NCI-H2171 (cell line): Measurements from ENCODE around the gene SIDT1.

ENCODE experiments used
- DNase-seq: peaks from one replicate; lab custom pipeline; 2025; lab: John Stamatoyannopoulos, UW

The SIDT1 gene

DNA sequence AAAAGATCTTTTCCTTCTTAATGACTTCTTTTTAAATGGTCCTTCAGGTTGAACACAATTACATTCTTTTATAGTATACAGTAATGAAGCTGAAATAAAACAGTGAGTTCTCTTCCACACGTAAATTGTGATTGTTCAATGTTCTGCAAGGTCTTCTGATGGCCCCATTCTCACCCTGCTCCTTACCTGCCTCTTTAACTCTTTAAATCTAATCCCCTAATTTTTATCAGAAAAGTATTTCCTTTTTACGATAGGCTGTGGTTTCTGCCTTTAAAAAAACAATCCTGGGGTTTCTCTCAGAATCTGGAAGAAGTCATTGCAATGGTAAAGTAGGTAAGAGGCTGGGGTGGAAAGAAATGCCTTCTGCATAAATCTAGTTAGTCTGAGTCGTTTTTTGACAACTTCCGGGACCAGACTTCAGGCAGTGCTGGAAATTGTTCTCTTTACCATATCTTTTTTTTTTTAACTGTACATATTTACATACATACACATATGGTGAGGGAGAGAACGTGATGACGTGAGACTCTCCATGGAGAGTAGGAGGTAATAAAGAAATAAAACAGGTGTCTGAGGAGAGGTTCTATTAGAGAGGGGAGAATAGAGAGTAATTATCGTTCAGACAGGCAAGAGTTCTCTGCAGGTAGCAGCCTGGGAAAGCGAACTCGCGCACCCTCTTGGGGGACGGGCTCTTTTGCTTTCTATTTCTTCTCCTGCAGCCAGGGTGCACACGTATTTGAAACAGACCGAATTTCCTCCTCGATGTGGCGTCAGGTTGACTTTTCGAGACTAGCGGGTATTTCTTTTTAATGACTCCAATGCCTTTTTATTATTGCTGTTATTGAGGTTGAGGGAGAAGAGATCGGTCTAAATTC is at the start of gene SIDT1:
Gene SIDT1 (plus strand): TSS at position 730 of the 872 bp plus-strand sequence. CDS start 467 bp downstream, outside the sequence.
- DNase-seq, result peak; percentile 30

DNA sequence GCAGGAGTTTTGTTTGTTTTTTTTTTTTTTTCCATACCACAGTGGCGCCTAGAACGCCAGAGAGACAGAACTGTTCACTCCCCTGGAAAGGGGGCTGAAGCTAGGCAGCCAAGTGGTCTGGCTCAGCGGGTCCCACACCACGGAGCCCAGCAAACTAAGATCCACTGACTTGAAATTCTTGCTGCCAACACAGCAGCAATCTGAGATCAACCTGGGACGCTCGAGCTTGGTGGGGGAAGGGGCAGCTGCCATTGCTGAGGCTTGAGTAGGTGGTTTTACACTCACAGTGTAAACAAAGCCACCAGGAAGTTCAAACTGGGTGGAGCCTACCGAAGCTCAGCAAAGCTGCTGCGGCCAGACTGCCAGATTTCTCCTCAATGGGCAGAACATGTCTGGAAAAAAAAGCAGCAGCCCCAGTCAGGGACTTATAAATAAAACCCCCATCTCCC is 47.2 kb upstream of the SIDT1 start:
- DNase-seq, result no peak

GRCh38 chr3:113495035-113495434 is 37.3 kb upstream of the SIDT1 start:
- no peak for DNase-seq

DNA sequence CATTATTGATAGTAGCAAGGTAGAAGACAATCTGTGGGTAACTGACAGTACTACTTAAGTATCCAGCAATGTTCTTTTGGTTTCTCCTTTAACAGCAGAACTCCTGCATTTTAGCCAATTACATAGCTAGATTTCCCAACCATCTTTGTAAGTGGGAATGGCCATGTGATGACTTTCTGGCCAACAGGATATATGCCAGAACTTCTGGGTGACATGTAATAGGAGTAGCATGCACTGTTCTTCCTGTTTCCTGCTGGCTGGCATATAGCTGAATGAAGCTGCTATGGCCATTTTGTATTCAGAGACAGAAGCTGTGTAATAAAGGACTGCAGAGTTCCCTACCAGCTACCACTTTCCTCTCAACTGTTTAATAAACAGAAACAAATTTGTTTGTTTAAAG is 35.4 kb upstream of the SIDT1 start:
- DNase-seq, result no peak

- no peak for DNase-seq
Observed at GRCh38 chr3:113498221-113499005, 33.9 kb upstream of the SIDT1 start.

DNA sequence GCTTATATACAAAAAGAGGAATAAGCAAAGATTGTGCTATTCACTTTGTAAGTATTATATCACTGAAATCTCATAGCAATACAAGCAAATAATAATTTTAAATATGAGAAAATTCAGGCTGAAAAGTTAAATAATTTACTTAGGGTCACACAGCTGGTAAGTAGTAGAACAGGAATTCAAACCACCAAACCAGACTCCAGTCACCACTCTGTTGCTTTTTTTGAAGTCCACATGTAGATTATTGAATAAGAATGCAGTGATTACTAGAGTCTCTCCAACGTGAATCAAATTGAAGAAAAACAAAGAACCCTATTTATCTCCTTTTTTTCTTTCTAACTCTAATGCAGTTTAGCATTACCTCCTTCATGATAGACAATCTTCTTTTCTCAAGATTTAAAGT is 33.3 kb upstream of the SIDT1 start:
- DNase-seq, result no peak

DNA sequence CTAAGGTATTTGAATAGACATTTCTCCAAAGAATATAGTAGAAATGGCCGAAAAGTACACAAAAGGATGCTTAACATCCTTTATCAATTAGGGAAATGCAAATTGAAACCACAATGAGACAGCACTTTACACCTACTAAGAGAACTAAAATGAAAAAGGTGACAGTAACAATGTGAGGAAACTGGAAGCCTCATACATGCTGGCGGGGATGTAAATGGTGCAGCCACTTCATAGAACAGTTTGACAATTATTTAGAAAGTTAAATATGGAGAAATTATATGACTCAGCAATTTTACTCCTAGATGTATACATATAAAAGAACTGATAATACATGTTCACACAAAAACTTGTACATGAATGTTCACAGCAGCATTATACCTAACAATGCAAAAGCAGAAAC is 30.8 kb upstream of the SIDT1 start:
- no peak for DNase-seq

DNA sequence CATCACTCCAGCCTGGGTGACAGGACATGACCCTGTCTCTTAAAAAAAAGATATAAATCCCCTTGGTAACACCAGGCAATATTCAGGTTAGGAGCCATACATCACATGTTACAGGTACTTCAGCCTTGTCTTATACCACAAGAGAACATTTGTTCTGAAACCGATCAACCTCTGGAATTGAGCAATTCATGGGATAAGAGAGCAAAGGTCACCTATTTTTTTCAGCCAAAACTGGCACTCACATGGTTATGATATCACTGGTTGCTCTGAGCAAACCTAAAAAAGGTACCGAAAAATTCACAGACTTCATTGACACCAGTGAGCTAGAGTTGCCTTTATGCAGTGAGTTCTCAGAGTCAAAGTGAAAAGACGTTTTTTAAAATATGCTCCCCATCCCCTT is 26.5 kb upstream of the SIDT1 start:
- DNase-seq, result no peak

DNA sequence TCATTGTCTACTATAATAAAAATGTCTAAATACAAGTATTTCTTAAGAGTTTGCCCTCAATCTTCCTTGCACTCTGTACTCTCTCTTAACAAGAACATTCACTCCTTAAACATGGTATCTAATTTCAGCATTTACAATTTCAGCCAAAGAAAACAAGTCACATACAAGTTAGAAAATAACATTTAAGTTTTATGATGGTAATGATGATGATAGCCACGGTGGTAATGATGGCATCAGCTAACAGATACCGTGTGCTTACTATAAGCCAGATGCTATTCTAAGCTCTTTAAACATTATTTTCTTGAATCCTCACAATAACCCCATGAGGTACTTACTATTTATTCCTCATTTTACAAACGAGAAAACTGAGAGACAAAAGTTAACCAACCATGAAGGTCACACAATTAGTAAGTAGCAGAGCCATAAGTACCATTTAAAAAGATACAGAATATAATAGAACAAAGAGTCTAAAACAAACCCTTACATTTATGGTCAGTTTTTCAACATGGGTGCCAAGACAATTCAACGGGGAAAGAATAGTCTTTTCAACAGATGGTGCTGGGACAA is 24.8 kb upstream of the SIDT1 start:
- no peak for DNase-seq

GRCh38 chr3:113508966-113509365 is 23.4 kb upstream of the SIDT1 start:
- no peak for DNase-seq

DNA sequence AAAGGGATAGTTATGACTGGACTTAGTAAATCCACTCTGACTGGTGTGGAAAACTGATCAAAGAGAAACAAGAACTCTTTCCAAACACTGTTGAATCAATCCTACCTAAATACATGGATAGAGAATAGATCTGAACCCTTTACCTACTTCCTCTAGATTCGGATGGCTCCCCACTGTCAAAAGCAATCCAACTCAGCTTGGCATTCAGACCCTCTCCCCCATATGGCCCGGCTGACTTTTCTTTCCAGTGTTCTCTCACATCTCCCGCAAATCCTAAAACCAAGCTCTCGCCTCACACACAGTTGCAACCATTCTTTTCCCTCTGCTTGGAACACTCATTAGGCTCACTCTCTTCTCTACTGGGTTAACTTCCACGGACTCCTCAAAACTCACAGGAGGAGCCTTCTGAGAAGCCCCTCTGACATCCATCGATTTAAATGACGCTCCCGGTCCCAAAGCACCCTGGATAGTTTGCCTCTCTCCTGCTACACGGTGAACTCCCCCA is 18.0 kb upstream of the SIDT1 start:
- DNase-seq, result no peak

DNA sequence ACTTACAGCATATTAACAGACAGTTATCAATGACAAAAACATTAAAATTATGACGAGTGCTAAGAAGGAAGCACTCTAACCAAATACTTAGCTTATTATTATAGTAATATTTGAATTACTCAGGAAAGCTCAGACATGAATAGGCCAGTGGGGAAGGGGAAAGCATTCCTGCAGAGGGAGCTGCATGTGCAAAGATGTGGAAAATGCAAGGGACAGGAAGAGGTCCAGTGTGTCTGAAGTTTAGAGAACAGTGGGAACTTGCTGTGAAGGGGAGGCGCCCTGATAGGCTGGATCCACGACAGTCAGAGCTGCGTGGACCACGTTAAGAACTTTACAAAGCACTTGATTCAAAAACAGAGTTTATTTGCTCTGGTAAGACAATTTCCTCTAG is 16.2 kb upstream of the SIDT1 start:
- DNase-seq, result no peak

DNA sequence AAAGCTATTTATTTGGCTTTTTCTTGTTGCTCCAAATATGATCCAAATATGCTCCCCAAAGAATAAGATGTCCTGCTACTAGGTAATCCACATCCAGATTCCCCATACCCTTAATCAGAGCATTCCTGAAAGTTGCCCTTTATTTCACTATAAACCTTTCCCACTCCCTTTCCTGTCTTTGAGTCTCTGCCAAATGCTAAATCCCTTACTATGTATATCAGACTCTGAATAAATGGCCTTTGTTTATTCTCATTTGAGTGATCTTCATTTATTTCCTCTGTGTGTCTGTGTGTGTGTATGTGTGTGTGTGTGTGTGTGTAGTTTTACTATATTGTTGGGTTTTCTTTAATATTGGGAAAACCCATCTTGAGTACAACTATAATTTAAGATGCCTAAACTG is 10.4 kb upstream of the SIDT1 start:
- no peak for DNase-seq

GRCh38 chr3:113523241-113523640 is 9.1 kb upstream of the SIDT1 start:
- no peak for DNase-seq

DNA sequence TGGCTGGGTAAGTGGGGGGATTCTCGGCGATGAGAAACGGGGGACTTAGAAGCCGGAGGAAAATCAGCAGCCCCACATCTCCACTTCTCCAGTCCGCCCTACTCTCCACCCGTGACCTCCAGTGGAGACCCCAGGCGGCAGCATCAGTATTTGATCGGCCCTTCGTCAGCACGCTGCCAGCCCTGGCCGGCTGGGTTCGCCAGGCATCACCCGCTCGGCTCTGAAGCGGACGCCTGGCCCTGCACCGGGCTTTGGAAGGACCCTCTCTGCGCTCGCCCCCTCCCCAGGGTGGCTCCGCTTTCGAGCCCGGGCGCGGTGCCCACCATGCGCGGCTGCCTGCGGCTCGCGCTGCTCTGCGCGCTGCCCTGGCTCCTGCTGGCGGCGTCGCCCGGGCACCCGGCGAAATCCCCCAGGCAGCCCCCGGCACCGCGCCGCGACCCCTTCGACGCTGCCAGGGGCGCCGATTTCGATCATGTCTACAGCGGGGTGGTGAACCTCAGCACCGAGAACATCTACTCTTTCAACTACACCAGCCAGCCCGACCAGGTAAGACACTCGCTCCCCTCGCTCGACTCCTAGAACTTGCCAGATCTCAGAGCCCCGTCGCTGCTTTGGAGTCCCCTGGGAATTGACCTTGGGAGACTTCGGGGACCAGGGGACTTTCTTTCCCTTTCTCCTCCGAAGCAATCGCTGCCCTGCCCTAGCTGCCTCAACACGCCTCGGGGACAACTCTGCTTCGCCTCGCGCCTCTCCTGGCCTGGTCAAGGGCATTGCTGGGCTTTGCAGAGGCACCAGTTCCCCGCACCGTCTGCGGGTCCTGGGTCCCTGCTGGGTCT is 561 bp downstream of the SIDT1 start:
- peak; percentile 20 for DNase-seq

DNA sequence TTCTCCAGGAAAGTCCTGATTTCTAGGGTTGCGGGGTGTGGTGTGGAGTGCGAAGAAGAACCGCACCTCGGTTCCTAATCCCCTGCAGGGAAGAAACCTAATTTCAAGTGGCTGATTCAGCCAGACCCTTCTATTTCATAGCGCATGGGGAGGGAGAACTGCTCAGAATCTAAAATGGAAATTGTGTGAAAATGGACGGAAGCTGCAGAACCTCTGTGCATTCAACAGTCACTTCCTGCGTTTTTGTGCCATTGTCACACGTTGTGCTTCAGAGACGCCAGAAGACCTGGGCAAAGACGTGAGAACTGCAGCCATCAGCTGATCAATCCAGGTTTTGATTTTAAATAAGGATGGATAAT is 1.2 kb downstream of the SIDT1 start:
- no peak for DNase-seq

DNA sequence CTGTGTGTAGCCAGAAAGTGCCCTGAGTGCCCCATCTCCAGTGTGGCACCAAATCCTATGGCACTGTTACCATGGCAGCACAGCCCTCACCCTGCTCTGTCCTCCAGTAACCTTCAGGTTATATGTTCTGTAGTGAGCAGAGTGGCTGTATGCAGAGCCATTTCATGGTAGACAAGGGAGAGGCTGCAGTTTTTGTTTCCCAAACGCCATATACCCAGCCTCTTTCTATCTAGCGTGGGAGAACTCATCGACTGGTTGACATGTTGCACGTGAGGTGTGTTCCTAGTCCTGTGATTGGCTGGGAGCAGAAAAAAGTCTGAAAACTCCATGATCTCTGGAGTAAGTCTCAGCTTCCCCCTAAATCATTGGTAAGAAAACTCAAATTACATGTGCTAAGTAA is 2.0 kb downstream of the SIDT1 start:
- no peak for DNase-seq

DNA sequence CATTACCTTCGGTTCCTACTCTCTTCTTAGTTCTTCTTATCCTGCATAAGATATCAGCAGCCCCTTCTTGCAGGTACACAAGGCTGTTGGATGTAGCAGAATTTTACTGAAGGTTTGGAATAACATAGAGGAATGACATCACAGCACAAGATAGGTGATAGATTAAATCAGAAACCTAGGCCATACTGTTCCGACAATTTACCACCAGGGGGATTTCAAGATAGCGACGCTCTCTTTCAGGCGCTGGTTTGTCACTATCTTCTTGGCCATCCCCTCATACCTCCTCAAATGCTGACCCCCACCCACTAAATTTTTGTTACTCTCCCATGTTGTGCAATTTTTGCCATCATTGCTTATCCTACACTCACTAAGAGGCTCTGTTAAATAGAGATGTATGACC is 3.5 kb downstream of the SIDT1 start:
- DNase-seq, result no peak

- no peak for DNase-seq
Observed at GRCh38 chr3:113536627-113537101, 4.3 kb downstream of the SIDT1 start.

DNA sequence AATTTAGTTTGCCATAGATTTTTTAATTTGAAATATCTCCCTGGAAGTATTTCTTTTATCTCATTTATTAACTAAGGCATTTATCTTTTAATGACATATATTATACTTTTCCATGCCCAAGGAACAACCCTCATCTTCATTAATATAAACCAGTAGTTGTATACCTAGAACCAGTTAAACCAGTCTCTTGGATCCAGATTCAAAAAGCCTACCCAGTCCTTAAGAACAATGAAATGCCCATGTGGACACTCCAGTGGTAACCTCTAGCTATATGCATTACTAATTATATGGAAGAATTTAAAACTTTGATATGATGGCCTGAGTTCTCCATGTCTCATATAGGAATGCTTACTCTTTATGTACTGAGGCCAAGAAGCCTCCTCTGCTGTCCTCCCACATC is 4.8 kb downstream of the SIDT1 start:
- no peak for DNase-seq

- no peak for DNase-seq
Observed at GRCh38 chr3:113541519-113541918, 9.2 kb downstream of the SIDT1 start.

- DNase-seq, result no peak
Observed at GRCh38 chr3:113545594-113545993, 13.2 kb downstream of the SIDT1 start.
